DOHH2 (cell line): ENCODE measurements around the gene IPO8.

Source experiments
- H3F3A ChIP-seq: fragments of 200-600 bp; sonication (generic), shearing (Covaris generic); 2 replicates; pipeline ENCODE4 v1.6.0; 2016; ENCODE audit warnings: antibody characterized with exemption, mild to moderate bottlenecking; ENCODE audit not compliant: control insufficient read depth, insufficient read depth
- H3K27ac ChIP-seq: fragments of 200-600 bp; sonication (generic); 2 replicates; pipeline ENCODE4 v1.5.1; 2014; ENCODE audit warnings: low read depth, mild to moderate bottlenecking, low read length, moderate library complexity
- H3K27me3 ChIP-seq: fragments of 200-600 bp; sonication (generic); 2 replicates; pipeline ENCODE4 v1.6.1; 2014; ENCODE audit warnings: mild to moderate bottlenecking, low read length, mixed read lengths; ENCODE audit not compliant: control insufficient read depth
- H3K36me3 ChIP-seq: fragments of 200-600 bp; sonication (generic); 2 replicates; pipeline ENCODE4 v1.6.1; 2014; ENCODE audit warnings: mild to moderate bottlenecking, low read length, moderate library complexity, mixed read lengths; ENCODE audit not compliant: control insufficient read depth
- H3K4me1 ChIP-seq: fragments of 200-600 bp; sonication (generic); 2 replicates; pipeline ENCODE4 v1.6.1; 2014; ENCODE audit warnings: mild to moderate bottlenecking, low read length, mixed read lengths; ENCODE audit not compliant: control insufficient read depth
- H3K4me2 ChIP-seq: fragments of 200-600 bp; sonication (generic); 2 replicates; pipeline ENCODE4 v1.6.0; 2014; ENCODE audit warnings: mild to moderate bottlenecking, low read length, moderate library complexity
- H3K4me3 ChIP-seq: fragments of 200-600 bp; sonication (generic); 2 replicates; pipeline ENCODE4 v1.5.1; 2014; ENCODE audit warnings: mild to moderate bottlenecking, low read length, mixed read lengths
- H3K79me2 ChIP-seq: fragments of 200-600 bp; sonication (generic); 2 replicates; pipeline ENCODE4 v1.6.1; 2014; ENCODE audit warnings: mild to moderate bottlenecking, low read length, mixed read lengths; ENCODE audit not compliant: control insufficient read depth
- H3K9me2 ChIP-seq: fragments of 200-600 bp; sonication (generic); replicated peaks from 2 replicates; pipeline ENCODE4 v1.6.1; 2014; ENCODE audit warnings: mild to moderate bottlenecking, low read length, mixed read lengths; ENCODE audit not compliant: control insufficient read depth
- H3K9me3 ChIP-seq: fragments of 200-600 bp; sonication (generic); 2 replicates; pipeline ENCODE4 v1.6.1; 2014; ENCODE audit warnings: antibody characterized with exemption, low read length, mixed read lengths; ENCODE audit not compliant: control insufficient read depth, insufficient read depth
- H4K20me1 ChIP-seq: fragments of 200-600 bp; sonication (generic); 2 replicates; pipeline ENCODE4 v1.6.0; 2014; ENCODE audit warnings: low read depth, mild to moderate bottlenecking, antibody characterized with exemption, low read length, moderate library complexity; ENCODE audit not compliant: control insufficient read depth, insufficient read depth
- CTCF ChIP-seq: fragments of 200-600 bp; sonication (generic); IDR thresholded peaks from one replicate; pipeline ENCODE4 v1.5.1; 2014; ENCODE audit warnings: antibody characterized with exemption, mild to moderate bottlenecking, low read depth, low read length; ENCODE audit not compliant: poor library complexity, severe bottlenecking
- EZH2phosphoT487 ChIP-seq: fragments of 200-600 bp; sonication (generic); IDR thresholded peaks from 2 replicates; pipeline ENCODE4 v1.6.1; 2017; ENCODE audit warnings: borderline replicate concordance, mild to moderate bottlenecking, antibody characterized with exemption, low read length, moderate library complexity, mixed read lengths

IPO8 gene

GRCh38 chr12:30729547-30729946 lies 33.9 kb upstream of the IPO8 start:
- Histone ChIP-seq H3K4me1 (no peaks in the 10 kb centered on the region), H3K79me2 (no peaks in the 10 kb centered on the region), H3F3A (no peaks in the 10 kb centered on the region), H3K4me3 (no peak overlapping the region), H3K27ac (no peak overlapping the region), H4K20me1 (no peaks in the 10 kb centered on the region), H3K9me2 (no peaks in the 10 kb centered on the region), H3K4me2 (no peak overlapping the region), H3K36me3 (peaks cover 2% of the 10 kb centered on the region; the same call in 1 of the 2 replicates), H3K9me3 (no peaks in the 10 kb centered on the region), H3K27me3 (no peaks in the 10 kb centered on the region)
- TF ChIP-seq EZH2phosphoT487 (no peak), CTCF (no peak)

GRCh38 chr12:30726647-30727046 lies 31.0 kb upstream of the IPO8 start:
- Histone ChIP-seq H3K27me3 (no peaks in the 10 kb centered on the region), H3K4me1 (no peaks in the 10 kb centered on the region), H3K27ac (no peak overlapping the region), H3K79me2 (no peaks in the 10 kb centered on the region), H3K9me3 (no peaks in the 10 kb centered on the region), H4K20me1 (no peaks in the 10 kb centered on the region), H3F3A (no peaks in the 10 kb centered on the region), H3K36me3 (peaks cover 2% of the 10 kb centered on the region; the same call in 1 of the 2 replicates), H3K9me2 (no peaks in the 10 kb centered on the region), H3K4me3 (no peak overlapping the region), H3K4me2 (no peak overlapping the region)
- TF ChIP-seq EZH2phosphoT487 (no peak), CTCF (no peak)

- Histone ChIP-seq H3K4me1 (no peaks in the 10 kb centered on the region), H3K4me2 (no peak overlapping the region), H3K27ac (no peak overlapping the region), H3K4me3 (no peak overlapping the region), H3K9me2 (no peaks in the 10 kb centered on the region), H3K27me3 (no peaks in the 10 kb centered on the region), H4K20me1 (no peaks in the 10 kb centered on the region), H3K9me3 (no peaks in the 10 kb centered on the region), H3F3A (no peaks in the 10 kb centered on the region), H3K36me3 (peaks cover 2% of the 10 kb centered on the region; the same call in 1 of the 2 replicates), H3K79me2 (no peaks in the 10 kb centered on the region)
- TF ChIP-seq CTCF (no peak), EZH2phosphoT487 (no peak)
Measured at GRCh38 chr12:30725739-30726138, 30.1 kb upstream of the IPO8 start.
